HEK293T (cell line): ENCODE results near the gene MAPK7.

Experiments
- CTCF ChIA-PET: fragments of 350-600 bp; formaldehyde crosslinking; extraction: SDS; loops from one replicate; lab custom pipeline; 2021; ENCODE audit warnings: antibody characterized with exemption, inconsistent platforms; lab: Yijun Ruan, JAX
- POLR2A ChIA-PET: fragments of 350-600 bp; formaldehyde crosslinking; extraction: SDS; loops from one replicate; lab custom pipeline; 2020; ENCODE audit warnings: antibody characterized with exemption, inconsistent platforms; lab: Yijun Ruan, JAX
- DNase-seq: peaks from one replicate; pipeline ENCODE4 v3.0.0; 2012; ENCODE audit warnings: mixed read lengths; ENCODE audit errors: extremely low spot score
- ARNT ChIP-seq: fragments of 450-650 bp; IDR thresholded peaks from 2 replicates; pipeline ENCODE4 v1.6.1; 2017; ENCODE audit warnings: mild to moderate bottlenecking
- BHLHE40 ChIP-seq: fragments of 450-650 bp; IDR thresholded peaks from 2 replicates; pipeline ENCODE4 v1.6.1; 2016; ENCODE audit warnings: mild to moderate bottlenecking, moderate library complexity, borderline replicate concordance
- CTBP1 ChIP-seq: fragments of 450-650 bp; IDR thresholded peaks from 2 replicates; pipeline ENCODE4 v1.6.1; 2016; ENCODE audit warnings: borderline replicate concordance
- ELF4 ChIP-seq: fragments of 450-650 bp; IDR thresholded peaks from 2 replicates; pipeline ENCODE4 v1.6.1; 2017; ENCODE audit warnings: antibody characterized with exemption
- FOXA1 ChIP-seq: fragments of 450-650 bp; IDR thresholded peaks from 2 replicates; pipeline ENCODE4 v1.6.1; 2016; ENCODE audit warnings: mild to moderate bottlenecking
- FOXK2 ChIP-seq: fragments of 450-650 bp; IDR thresholded peaks from 2 replicates; pipeline ENCODE4 v1.6.1; 2016; ENCODE audit warnings: mild to moderate bottlenecking
- FOXM1 ChIP-seq: fragments of 450-650 bp; IDR thresholded peaks from 2 replicates; pipeline ENCODE4 v1.6.1; 2017; ENCODE audit warnings: mild to moderate bottlenecking, borderline replicate concordance
- HDGF ChIP-seq: fragments of 450-650 bp; IDR thresholded peaks from 2 replicates; pipeline ENCODE4 v1.6.1; 2017; ENCODE audit warnings: antibody characterized with exemption, borderline replicate concordance
- L3MBTL2 ChIP-seq: fragments of 450-650 bp; conservative IDR thresholded peaks from 2 replicates; pipeline ENCODE4 v1.6.1; 2016; ENCODE audit warnings: mild to moderate bottlenecking
- LEF1 ChIP-seq: fragments of 450-650 bp; IDR thresholded peaks from 2 replicates; pipeline ENCODE4 v1.6.1; 2017; ENCODE audit warnings: mild to moderate bottlenecking, borderline replicate concordance
- NFRKB ChIP-seq: fragments of 450-650 bp; IDR thresholded peaks from 2 replicates; pipeline ENCODE4 v1.6.1; 2016; ENCODE audit warnings: mild to moderate bottlenecking, moderate library complexity
- SP1 ChIP-seq: fragments of 450-650 bp; IDR thresholded peaks from 2 replicates; pipeline ENCODE4 v1.6.1; 2017
- SUZ12 ChIP-seq: fragments of 450-650 bp; IDR thresholded peaks from 2 replicates; pipeline ENCODE4 v1.6.1; 2016; ENCODE audit warnings: mild to moderate bottlenecking
- TARDBP ChIP-seq: fragments of 450-650 bp; IDR thresholded peaks from 2 replicates; pipeline ENCODE4 v1.6.1; 2016
- ZNF384 ChIP-seq: fragments of 450-650 bp; IDR thresholded peaks from 2 replicates; pipeline ENCODE4 v1.6.1; 2016
- TF ChIP-seq, protein P1 (sequence below): fragments of 450-650 bp; IDR thresholded peaks from 2 replicates; pipeline ENCODE4 v1.6.1; 2016

MAPK7 gene

GRCh38 chr17:19383681-19384470, 5.6 kb downstream of the MAPK7 start:
- ChIA-PET POLR2A (no interaction called here), CTCF (no interaction called here)
- no peak for DNase-seq
- TF ChIP-seq FOXM1 (no peak), ZNF384 (no peak), NFRKB (no peak), LEF1 (no peak), HDGF (no peak), TARDBP (no peak), FOXK2 (no peak), BHLHE40 (no peak), FOXA1 (no peak), SP1 (no peak)

GRCh38 chr17:19384723-19385391, 6.6 kb downstream of the MAPK7 start:
- no peak for DNase-seq
- ChIA-PET CTCF (no interaction called here), POLR2A (interaction anchor here (9.6 kb wide), 1 partner anchor 6 kb away, joined by 112 read pairs; the partner anchor contains the start of gene MAPK7)
- TF ChIP-seq ARNT (no peak), BHLHE40 (no peak), FOXA1 (no peak), L3MBTL2 (no peak), LEF1 (no peak), ZNF384 (no peak)

DNA sequence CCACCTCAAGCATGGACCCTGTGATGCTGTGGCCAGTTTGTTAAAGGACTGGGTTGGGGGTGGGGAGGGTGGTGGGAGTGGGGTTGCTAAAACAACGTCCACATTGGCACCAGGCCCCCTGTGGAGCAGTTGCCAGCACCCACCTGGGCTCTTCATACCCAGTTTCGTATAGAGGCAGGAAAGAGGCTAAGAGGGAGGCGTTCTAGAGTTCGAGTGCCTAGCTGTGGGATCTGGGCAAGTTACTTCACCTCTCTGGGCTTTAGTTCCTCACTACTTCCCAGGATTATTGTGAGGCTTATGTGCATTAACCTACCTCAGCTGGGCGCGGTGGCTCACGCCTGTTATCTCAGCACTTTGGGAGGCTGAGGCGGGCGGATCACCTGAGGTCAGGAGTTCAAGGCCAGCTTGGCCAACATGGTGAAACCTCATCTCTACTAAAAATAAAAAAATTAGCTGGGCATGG, 7.3 kb downstream of the MAPK7 start:
- POLR2A ChIA-PET, result interaction anchor here (9.6 kb wide), 1 partner anchor 7 kb away, joined by 112 read pairs; the partner anchor contains the start of gene MAPK7
- CTCF ChIA-PET, result no interaction called here
- TF ChIP-seq LEF1 (no peak), BHLHE40 (no peak), ELF4 (no peak), FOXA1 (no peak), L3MBTL2 (no peak), NFRKB (no peak), HDGF (no peak), TARDBP (no peak), SP1 (no peak), CTBP1 (no peak), SUZ12 (no peak), ZNF384 (no peak)
- TF ChIP-seq, protein P1, sequence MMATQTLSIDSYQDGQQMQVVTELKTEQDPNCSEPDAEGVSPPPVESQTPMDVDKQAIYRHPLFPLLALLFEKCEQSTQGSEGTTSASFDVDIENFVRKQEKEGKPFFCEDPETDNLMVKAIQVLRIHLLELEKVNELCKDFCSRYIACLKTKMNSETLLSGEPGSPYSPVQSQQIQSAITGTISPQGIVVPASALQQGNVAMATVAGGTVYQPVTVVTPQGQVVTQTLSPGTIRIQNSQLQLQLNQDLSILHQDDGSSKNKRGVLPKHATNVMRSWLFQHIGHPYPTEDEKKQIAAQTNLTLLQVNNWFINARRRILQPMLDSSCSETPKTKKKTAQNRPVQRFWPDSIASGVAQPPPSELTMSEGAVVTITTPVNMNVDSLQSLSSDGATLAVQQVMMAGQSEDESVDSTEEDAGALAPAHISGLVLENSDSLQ, result no peak
- DNase-seq, result no peak

GRCh38 chr17:19386051-19386929, 8.0 kb downstream of the MAPK7 start:
- TF ChIP-seq FOXA1, result no peak
- no peak for TF ChIP-seq FOXM1
- TF ChIP-seq HDGF, result no peak
- no peak for TF ChIP-seq L3MBTL2
- TF ChIP-seq BHLHE40, result no peak
- ChIA-PET CTCF (no interaction called here), POLR2A (interaction anchor here (0.9 to 9.6 kb wide), 2 partner anchors 7 to 17 kb away, joined by 3 to 112 read pairs; partner anchors contain the start of gene MAPK7)
- DNase-seq, result no peak

GRCh38 chr17:19386974-19387920, 8.9 kb downstream of the MAPK7 start, which contains the start of gene MFAP4:
TSS of gene MFAP4 (minus strand) at chr17:19387190. CDS start at chr17:19387155, 35 bp downstream.
- CTCF ChIA-PET, result no interaction called here
- POLR2A ChIA-PET, result interaction anchor here (0.9 to 9.6 kb wide), 2 partner anchors 8 to 16 kb away, joined by 3 to 112 read pairs; partner anchors contain the start of gene MAPK7
- TF ChIP-seq, protein P1, result no peak
- TF ChIP-seq TARDBP, result no peak
- TF ChIP-seq CTBP1, result no peak
- no peak for TF ChIP-seq SUZ12
- no peak for TF ChIP-seq FOXK2
- no peak for TF ChIP-seq NFRKB
- no peak for TF ChIP-seq ARNT
- no peak for TF ChIP-seq FOXA1
- no peak for TF ChIP-seq ELF4
- no peak for TF ChIP-seq L3MBTL2
- TF ChIP-seq BHLHE40, result no peak
- TF ChIP-seq LEF1, result no peak
- no peak for TF ChIP-seq SP1
- TF ChIP-seq HDGF, result no peak
- TF ChIP-seq ZNF384, result no peak
- no peak for TF ChIP-seq FOXM1
- DNase-seq, result no peak
